ENCODE measurements around the gene PPARG.

PPARG gene

GRCh38 chr3:12413721-12414255 is 124.9 kb downstream of the PPARG start:
- Histone ChIP-seq H3K9ac (ENCODE audit: low read length) (no peak overlapping the region), H3K36me3 (ENCODE audit: insufficient read depth, low read length) (no peaks in the 10 kb centered on the region), H3K4me3 (ENCODE audit: low read depth, low read length, poor library complexity, severe bottlenecking) (no peak overlapping the region), H3K79me2 (ENCODE audit: insufficient read depth, low read length) (no peaks in the 10 kb centered on the region), H3K4me2 (ENCODE audit: low read length) (no peak overlapping the region), H3K27ac (ENCODE audit: low read depth, low read length, poor library complexity, severe bottlenecking) (no peak overlapping the region), H3F3A (ENCODE audit: insufficient read depth, low read length) (no peaks in the 10 kb centered on the region), H3K27me3 (ENCODE audit: insufficient read depth, low read length) (no peaks in the 10 kb centered on the region), H2AFZ (ENCODE audit: low read length) (no peak overlapping the region), H3K4me1 (ENCODE audit: insufficient read depth, low read length, severe bottlenecking) (no peaks in the 10 kb centered on the region), H3K9me3 (ENCODE audit: low read length) (no peaks in the 10 kb centered on the region), H4K20me1 (ENCODE audit: insufficient read depth, low read length) (no peaks in the 10 kb centered on the region), H3K9me2 (ENCODE audit: low read depth, low read length) (no peaks in the 10 kb centered on the region)
- TF ChIP-seq EZH2 (IDR thresholded peaks at IDR 0.05; ENCODE audit: borderline replicate concordance, low read length) = no peak
- TF ChIP-seq CTCF (IDR thresholded peaks at IDR 0.05; ENCODE audit: low read length) = no peak

GRCh38 chr3:12415014-12415680 is 126.3 kb downstream of the PPARG start:
- H3K36me3 ChIP-seq (ENCODE audit: insufficient read depth, low read length) = no peaks in the 10 kb centered on the region
- no peaks in the 10 kb centered on the region for H4K20me1 ChIP-seq (ENCODE audit: insufficient read depth, low read length)
- no peaks in the 10 kb centered on the region for H3K4me1 ChIP-seq (ENCODE audit: insufficient read depth, low read length, severe bottlenecking)
- H3K4me3 ChIP-seq (ENCODE audit: low read depth, low read length, poor library complexity, severe bottlenecking) = no peak overlapping the region
- H2AFZ ChIP-seq (ENCODE audit: low read length) = no peak overlapping the region
- H3F3A ChIP-seq (ENCODE audit: insufficient read depth, low read length) = no peaks in the 10 kb centered on the region
- H3K4me2 ChIP-seq (ENCODE audit: low read length) = no peak overlapping the region
- H3K27ac ChIP-seq (ENCODE audit: low read depth, low read length, poor library complexity, severe bottlenecking) = no peak overlapping the region
- H3K9ac ChIP-seq (ENCODE audit: low read length) = no peak overlapping the region
- H3K9me3 ChIP-seq (ENCODE audit: low read length) = no peaks in the 10 kb centered on the region
- H3K27me3 ChIP-seq (ENCODE audit: insufficient read depth, low read length) = no peaks in the 10 kb centered on the region
- TF ChIP-seq CTCF (IDR thresholded peaks at IDR 0.05; ENCODE audit: low read length) (no peak), EZH2 (IDR thresholded peaks at IDR 0.05; ENCODE audit: borderline replicate concordance, low read length) (no peak)
- H3K9me2 ChIP-seq (ENCODE audit: low read depth, low read length) = no peaks in the 10 kb centered on the region
- no peaks in the 10 kb centered on the region for H3K79me2 ChIP-seq (ENCODE audit: insufficient read depth, low read length)

- Histone ChIP-seq H3K4me3 (ENCODE audit: low read depth, low read length, poor library complexity, severe bottlenecking) (no peak overlapping the region), H3K27me3 (ENCODE audit: insufficient read depth, low read length) (no peaks in the 10 kb centered on the region), H3K36me3 (ENCODE audit: insufficient read depth, low read length) (no peaks in the 10 kb centered on the region), H3K79me2 (ENCODE audit: insufficient read depth, low read length) (no peaks in the 10 kb centered on the region), H3K9me3 (ENCODE audit: low read length) (no peaks in the 10 kb centered on the region), H3K4me2 (ENCODE audit: low read length) (no peak overlapping the region), H3F3A (ENCODE audit: insufficient read depth, low read length) (no peaks in the 10 kb centered on the region), H3K9ac (ENCODE audit: low read length) (no peak overlapping the region), H3K4me1 (ENCODE audit: insufficient read depth, low read length, severe bottlenecking) (no peaks in the 10 kb centered on the region), H3K27ac (ENCODE audit: low read depth, low read length, poor library complexity, severe bottlenecking) (no peak overlapping the region), H3K9me2 (ENCODE audit: low read depth, low read length) (no peaks in the 10 kb centered on the region), H4K20me1 (ENCODE audit: insufficient read depth, low read length) (no peaks in the 10 kb centered on the region), H2AFZ (ENCODE audit: low read length) (no peak overlapping the region)
- TF ChIP-seq CTCF (IDR thresholded peaks at IDR 0.05; ENCODE audit: low read length) (no peak), EZH2 (IDR thresholded peaks at IDR 0.05; ENCODE audit: borderline replicate concordance, low read length) (no peak)
These were observed 127.9 kb downstream of the PPARG start for GRCh38 chr3:12416731-12417130.
